Measurements from ENCODE around the gene ICAM2. TPM values are rescaled to one million over a fixed set of nuclear protein-coding genes. Genes with fewer than 3 reads are reported as not detected.
"Not testable (repeated sequence)": the region's sequence is repeated elsewhere in the genome, so short reads cannot be mapped to it uniquely, and the experiment has no call there.

Gene ICAM2
- total RNA-seq, 1 donor from 2014 or later, result 38.2 TPM

DNA sequence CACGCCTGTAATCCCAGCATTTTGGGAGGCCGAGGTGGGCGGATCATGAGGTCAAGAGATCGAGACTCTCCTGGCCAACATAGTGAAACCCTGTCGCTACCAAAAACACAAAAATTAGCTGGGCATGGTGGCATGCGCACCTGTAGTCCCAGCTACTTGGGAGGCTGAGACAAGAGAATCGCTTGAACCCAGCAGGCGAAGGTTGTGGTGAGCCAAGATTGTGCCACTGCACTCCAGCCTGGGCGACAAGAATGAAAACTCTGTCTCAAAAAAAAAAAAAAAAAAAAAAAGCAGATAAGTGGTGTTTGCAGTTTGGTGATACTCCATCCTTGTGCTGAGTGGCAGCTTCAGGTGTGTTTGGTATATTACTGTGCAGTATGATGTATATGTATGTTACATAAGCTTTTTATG lies 877 bp downstream of the ICAM2 start:
- not testable (repeated sequence) for DNase-seq (ENCODE audit: low spot score)

DNA sequence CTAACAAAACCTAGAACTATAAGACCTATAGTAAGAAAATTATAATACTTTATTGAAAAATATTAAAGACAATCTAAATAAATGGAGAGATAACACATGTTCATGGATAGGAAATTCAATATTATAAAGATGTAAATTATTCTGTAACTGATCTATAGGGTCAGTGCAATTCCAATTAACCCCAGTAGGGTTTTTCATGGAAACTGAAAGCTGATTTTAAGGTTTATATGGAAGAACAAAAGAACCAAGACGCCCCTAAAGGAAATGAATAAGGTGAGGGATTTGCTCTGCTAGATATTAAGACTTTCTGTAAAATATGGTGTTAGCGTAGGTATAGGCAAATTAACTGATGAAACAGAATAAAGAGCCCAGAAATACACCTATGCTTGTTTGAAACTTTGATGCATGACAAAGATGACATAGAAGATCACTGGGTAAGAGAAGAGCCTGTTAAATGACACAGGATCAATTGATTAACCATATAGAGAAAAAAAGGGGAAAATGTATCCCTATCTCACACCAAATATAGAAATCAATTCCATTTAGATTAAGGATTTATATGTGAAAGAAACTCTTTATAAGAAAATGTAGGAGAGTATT lies 3.0 kb downstream of the ICAM2 start:
- ATAC-seq (no peak), DNase-seq (ENCODE audit: low spot score) (no peak)
- intact Hi-C loops (cut with DNase I), result no loop called here

More for the DNA sequence above, 877 bp downstream of the ICAM2 start:
- ATAC-seq; intact Hi-C loops (cut with DNase I): not testable (repeated sequence)

DNA sequence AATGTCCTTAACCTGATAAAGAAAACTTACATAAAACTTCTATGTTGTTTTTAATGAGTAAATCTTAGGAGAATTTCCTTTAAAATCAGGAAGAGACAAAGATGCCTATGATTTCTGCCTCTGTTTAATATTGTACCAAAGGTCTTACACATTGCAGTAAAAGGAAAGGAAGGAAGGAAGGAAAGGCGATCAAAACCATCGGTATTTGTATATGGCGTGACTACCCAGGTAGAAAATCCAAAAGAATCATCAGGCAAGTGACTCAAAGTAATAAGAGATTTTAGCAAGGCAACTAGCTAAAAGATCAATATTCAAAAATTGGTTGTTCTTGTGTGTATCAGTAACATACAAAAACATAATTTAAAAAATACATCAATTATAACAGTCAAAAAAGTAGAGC lies 3.5 kb downstream of the ICAM2 start:
- intact Hi-C loops (cut with DNase I), result no loop called here
- ATAC-seq (no peak), DNase-seq (ENCODE audit: low spot score) (no peak)

DNA sequence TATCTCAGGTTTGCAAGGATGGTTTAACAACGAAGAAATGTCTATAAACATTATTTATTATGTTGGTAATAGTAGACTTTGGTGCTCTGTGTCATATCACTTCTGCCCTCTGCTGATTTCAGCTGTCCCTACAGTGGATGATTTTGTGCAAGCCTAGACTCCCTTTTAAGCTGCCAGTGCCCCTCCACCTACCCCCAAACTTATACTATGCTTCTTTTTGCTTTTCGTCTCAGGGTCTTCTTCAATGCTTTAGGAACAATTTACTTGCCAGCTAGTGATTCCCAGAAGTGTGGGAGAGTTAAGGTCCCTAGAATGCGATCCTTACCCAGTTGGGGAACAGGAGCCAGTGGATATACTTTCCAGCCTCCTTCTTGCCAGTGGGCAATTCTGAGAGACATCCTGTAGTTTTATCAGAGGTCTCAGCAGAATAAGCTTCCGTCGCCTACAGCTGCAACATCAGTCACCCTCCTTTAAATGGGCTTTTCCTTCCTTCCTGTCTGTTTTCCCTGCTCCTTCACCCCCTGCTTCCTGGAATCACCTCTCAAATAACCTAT lies 4.1 kb downstream of the ICAM2 start:
- ATAC-seq, result no peak
- intact Hi-C loops (cut with DNase I), result no loop called here
- DNase-seq (ENCODE audit: low spot score), result no peak

DNA sequence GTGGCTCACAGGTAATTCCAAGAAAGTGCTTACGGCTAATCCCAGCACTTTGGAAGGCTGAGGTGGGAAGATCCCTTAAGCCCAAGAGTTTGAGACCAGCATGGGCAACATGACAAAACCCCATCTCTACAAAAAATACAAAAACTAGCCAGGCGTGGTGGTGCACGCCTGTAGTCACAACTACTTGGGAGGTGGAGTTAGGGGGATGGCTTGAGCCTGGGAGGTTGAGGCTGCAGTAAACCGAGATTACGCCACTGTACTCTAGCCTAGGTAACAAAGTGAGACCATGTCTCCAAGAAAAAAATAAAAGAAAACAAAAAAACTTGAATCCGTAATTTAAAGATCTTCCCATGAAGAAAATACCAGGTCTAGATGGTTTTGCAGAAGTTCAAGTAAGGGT lies 5.0 kb downstream of the ICAM2 start:
- intact Hi-C loops (cut with DNase I), result no loop called here
- ATAC-seq, result no peak
- DNase-seq (ENCODE audit: low spot score), result no peak

DNA sequence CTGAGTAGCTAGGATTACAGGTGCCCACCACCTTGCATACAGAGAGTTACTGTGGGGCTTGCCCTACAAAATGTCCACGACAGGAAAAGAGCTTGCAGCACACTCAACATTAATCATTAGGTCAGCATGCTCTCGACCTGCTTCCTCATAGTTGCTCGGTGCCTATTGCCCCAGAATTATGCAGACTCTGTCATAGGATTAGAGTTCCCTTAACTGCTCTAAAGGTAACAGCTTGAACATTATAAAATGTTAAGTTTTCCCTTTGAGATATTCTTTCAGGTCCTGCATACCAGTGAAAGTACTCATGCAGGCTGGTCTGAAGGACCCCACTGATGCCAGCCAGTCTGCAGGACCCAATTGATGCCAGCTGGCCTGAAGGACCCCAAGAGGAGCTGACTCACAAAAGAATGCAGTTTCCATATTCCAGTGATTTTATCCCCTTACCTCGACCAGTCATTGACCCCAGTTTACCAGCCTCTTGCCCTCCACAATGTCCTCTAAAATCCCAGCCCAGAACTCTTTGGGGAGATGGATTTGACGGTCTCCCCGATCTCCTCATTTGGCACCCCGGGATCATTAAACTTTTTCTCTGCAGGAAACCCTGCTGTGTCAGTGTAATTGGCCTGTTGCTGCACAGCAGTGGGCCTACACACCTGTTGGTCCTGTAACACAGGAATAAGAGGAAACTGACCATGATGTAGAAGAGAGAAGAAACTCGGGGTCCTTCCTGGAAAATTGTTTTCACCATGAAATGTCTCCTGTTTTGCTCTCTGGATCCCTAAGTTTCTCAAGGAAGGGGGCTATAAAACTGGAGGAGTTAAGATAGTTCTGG lies 10.6 kb downstream of the ICAM2 start:
- no peak for DNase-seq (ENCODE audit: low spot score)
- intact Hi-C loops (cut with DNase I), result no loop called here
- peak; percentile 44 for ATAC-seq

DNA sequence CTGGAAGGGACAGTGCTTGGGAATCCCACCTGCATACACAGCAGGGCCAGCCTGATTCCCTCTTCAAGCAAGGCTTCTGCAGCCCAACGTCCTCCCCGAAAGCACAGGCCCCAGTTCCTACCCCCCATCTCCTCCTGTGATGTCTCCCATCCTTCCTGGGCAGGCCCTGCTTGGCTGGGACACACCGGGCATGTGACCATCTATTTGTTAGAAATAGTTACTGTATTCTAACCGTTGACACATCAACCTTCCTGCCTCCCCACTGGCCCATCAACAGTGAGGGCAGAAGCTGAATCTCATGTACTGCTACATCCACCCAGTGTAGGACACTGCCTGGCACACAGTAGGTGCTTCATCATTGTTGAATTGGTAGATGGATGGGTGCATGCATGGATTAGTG lies 11.6 kb downstream of the ICAM2 start:
- intact Hi-C loops (cut with DNase I), result no loop called here
- ATAC-seq, result no peak
- DNase-seq (ENCODE audit: low spot score), result no peak

DNA sequence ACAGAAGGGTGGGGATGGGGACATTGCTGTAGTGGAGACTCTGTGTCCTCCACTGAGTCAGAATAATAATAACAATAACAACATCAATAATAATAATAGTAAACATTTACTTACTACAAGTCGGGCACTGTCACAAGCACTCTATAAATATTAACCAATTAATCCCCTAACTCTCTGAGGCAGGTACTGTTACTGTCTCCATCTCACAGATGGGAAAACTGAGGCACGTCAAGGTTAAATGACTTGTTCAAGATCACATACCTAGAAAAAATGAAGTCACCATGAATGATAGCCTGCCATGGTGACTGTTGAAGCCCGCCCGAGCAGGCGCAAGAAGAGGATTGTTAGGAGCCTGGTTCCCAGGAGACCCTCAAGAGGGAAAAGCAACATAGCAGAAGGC lies 12.1 kb downstream of the ICAM2 start:
- intact Hi-C loops (cut with DNase I), result no loop called here
- ATAC-seq, result no peak
- DNase-seq (ENCODE audit: low spot score), result no peak

DNA sequence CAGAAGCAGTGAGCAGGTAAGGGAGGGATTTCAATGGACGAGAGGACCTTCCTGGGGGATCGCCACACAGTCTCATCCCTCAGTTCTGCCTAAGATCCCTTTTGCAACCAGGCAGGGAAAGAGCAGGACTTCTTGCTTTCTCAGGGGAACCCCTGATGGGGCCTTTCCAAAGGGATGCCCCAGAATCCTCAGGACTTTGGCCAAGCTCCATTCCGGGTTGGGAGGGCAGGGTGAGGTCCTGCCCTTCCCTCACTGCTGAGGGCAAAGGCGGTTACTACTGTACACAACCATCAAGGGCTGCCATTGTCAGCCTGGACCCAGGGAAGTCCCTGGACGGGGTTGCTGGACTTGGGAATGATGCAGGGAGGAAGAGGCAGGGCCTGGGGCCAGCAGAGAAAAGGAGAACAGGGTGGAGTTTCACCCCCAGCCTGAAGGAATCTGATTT lies 12.6 kb downstream of the ICAM2 start:
- peak; percentile 81 for ATAC-seq
- intact Hi-C loops (cut with DNase I), result no loop called here
- peak; percentile 60 for DNase-seq (ENCODE audit: low spot score)

DNA sequence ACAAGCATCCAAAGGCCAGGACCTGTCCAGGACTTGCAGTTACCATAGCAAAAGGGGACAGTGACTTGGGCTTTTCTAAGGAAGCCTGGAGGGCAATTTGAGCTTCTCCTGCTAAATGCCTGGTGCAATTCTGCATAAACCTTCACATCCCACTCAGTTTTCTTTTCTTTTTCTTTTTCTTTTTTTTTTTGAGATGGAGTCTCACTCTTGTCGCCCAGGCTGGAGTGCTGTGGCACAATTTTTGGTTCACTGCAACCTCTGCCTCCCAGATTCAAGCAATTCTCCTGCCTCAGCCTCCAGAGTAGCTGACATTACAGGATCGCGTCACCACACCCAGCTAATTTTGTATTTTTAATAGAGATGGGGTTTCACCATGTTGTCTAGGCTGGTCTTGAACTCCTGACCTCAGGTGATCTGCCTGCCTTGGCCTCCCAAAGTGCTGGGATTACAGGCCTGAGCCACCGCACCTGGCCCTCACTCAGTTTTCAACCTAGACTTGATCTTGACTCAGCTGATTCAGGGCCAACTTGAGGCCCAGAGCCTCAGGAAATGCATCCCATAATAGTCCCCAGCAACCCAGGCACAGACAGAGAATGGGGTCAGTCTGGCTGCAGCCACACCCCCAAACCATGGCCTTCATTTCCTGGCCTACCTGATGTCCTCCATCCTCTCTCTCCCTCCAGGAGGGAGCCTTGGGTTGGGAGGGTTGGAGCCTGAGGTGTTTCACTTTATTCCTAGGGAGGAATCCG lies 13.2 kb downstream of the ICAM2 start:
- ATAC-seq; intact Hi-C loops (cut with DNase I): not testable (repeated sequence)
- DNase-seq (ENCODE audit: low spot score), result peak; percentile 18

DNA sequence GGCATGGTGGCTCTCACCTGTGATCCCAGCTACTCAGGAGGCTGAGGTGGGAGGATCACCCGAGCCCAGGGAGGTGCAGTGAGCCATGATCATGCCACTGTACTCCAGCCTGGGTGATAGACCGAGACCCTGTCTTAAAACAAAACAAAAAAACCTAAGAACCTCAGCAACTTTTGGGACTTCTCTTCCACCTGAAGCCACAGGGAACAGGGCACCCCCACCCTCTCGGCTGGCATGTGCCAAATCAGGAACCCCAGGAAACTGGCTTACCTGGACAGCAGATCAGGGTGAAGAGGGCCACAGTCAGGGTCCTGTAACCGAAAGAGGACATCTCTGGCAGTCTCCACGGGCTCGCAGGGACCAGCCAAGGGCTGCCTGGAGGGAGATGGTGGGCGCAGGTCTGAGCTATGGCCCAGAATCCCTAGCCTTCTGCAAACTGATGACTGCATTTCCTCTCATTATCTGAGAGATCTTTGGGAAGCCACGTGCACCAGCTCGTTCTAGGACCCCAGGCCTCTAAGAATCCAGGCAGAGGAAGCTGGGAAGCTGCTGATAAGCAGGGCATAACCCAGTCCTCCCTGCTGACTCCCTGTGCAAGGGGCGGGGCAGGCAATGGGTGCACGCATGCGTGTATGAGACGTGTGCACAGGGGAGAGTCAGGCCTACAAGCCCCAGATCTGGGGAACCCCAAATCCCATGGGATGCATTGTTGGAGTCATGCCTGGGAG lies 13.9 kb downstream of the ICAM2 start:
- DNase-seq (ENCODE audit: low spot score) (peak; percentile 30), ATAC-seq (peak; percentile 65)
- intact Hi-C loops (cut with DNase I), result no loop called here

DNA sequence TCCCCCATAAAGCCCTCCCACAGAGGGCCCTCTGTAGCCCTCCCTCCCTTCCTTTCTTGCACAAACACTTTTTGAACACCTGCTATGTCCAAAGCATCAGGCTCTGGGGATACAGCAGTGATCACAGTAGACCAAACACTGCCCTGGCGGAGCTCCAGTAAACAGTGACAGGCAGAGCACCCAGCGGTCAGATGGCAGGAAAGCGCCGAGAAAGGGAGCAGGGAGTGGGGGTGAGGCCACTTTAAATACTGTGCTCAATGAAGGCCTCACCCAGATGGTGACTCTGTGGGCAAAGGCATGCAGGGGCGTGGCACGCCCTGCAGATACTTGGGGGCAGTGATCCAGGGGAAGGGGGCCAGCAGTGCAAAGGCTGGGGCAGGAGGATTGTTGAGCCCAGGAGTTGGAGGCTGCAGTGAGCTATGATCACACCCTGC lies 14.7 kb downstream of the ICAM2 start:
- DNase-seq (ENCODE audit: low spot score) (peak; percentile 58), ATAC-seq (no peak)
- intact Hi-C loops (cut with DNase I), result no loop called here

DNA sequence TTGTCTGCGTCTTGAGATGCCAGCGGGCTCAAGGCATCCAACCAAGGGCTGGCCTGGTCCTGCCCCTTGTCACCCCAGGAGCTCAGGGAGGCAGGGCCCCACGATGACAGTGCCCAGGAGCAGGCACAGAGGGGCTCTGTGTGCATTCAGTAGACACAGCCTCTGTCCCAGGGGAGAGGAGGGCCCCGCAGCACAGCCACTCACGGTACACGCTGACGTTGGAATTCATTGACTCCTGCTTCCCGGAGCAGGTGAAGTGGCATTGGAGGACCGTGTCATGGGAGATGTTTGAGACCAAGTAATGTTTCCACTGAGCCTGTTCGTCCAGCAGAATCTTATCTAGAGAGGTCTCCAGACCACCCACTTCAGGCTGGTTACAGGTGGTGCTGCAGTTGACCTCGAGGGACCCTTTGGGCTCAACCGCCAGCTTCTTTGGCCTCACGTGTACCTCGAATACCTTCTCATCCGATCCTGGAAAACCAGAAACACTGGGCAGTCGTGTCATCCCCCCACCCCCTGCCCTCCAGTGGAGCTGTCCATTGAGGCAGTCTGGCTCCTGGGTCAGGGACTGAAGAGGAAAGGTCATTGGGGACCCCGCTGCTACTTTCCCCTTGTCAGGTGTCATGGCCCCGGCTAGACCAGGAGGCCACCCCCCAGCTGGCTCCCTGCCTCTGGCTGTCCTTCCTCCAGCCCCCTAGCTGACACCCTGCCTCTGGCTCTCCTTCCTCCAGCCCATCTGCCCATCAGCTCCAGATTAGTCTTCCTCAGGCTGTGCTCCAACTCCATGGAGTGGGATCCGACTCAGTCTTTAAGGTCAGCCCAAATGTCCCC lies 15.3 kb downstream of the ICAM2 start:
- ATAC-seq (no peak), DNase-seq (ENCODE audit: low spot score) (peak; percentile 39)
- intact Hi-C loops (cut with DNase I), result no loop called here

DNA sequence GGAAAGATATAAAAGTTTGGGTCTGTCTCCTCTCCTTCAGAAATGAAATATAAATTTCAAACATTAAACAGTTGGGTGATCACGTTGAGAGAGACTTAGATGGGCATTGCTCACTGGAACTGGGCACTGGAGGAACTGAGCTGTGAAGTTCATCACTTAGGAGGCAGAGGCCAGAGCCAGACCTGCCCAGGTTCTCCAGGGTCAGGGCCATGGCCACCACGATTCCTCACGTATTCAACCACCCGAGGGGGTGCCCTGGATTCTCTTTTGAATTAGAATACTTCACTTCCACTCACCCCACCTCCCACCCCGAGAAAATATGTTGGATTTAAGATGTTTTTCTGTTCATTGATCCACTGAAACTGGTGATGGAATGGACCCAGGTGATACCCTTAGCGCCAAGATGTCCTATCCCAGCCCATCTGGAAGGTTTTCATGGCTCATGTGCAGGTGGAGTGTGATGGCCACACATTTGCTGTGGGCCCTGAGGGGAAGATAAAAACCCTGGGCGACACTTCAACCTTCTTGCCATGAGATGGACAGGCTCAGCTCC lies 16.1 kb downstream of the ICAM2 start:
- DNase-seq (ENCODE audit: low spot score), result peak; percentile 39
- intact Hi-C loops (cut with DNase I), result no loop called here
- no peak for ATAC-seq

DNA sequence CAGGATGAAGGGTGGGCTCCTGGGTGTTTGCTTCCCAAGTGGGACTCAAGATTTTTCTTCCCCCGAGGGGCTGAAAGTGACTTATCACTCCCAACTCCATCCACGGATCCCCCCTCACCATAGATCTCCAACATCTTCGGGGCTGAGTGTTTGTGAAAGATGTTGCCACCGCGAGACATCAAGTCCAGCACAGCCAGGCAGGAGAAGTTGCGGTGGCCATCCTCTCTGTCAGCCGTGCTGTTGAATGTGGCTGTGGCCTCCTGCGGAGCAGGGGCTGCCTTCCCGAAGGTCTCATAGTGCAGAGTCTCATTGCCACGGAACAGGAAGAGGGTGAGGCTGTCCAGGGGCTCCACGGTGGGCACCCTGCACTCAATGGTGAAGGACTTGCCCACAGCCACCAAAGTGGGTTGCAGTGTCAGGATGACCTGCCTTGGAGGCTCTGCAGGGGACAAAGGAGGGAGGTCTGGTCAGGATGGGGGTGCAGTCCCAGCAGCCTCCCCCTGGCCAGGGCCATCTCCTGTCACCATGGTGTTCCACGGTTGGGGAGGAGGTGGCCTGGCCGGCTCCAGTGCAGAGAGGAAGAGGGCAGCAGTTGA lies 16.8 kb downstream of the ICAM2 start:
- ATAC-seq, result no peak
- intact Hi-C loops (cut with DNase I), result no loop called here
- DNase-seq (ENCODE audit: low spot score), result peak; percentile 36

DNA sequence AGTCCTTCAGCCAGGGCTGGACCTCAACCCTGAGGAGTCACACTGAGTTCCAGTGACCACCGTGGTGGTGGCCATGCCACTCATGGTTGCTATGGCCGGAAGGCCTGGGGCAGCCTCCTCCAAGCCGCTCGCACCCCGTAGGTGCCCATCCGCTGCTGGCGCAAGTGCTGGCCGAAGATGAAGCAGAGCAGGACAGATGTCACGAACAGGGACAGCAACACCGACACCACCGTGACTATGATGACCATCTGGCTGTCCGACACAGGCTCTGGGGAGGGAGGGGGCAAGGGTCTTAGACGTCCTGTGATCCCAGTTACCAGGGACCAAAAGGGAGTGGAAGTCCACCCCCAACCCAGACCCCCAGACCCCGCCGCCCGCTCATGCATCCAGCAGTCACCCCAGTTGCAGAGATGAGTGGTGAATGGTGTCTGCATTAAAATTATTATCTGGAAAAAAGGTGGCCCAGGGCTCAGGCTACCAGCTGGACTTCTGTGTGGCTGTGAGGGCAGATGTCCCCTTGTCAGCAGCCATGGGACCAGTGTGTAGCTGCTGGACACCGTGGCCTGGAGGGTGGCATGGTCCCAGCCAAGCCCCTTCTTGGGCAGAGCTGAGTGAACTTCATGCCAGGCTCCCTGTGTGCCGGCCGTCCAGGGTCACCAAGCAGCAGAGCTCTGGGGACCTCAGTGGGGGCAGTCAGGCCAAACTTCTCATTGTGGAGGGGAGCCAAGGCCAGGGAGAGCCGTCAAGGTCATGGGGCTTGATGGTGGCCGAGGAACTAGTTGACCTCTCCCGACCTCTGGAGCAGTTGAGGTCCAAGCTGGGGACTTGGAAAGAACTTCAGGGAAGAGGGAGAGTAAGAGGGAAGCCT lies 17.5 kb downstream of the ICAM2 start:
- intact Hi-C loops (cut with DNase I), result no loop called here
- peak; percentile 52 for DNase-seq (ENCODE audit: low spot score)
- ATAC-seq, result no peak

Measured in sciatic nerve (tissue), 2 donors.